Measurements from ENCODE around the gene CUEDC1.

CUEDC1 gene

DNA sequence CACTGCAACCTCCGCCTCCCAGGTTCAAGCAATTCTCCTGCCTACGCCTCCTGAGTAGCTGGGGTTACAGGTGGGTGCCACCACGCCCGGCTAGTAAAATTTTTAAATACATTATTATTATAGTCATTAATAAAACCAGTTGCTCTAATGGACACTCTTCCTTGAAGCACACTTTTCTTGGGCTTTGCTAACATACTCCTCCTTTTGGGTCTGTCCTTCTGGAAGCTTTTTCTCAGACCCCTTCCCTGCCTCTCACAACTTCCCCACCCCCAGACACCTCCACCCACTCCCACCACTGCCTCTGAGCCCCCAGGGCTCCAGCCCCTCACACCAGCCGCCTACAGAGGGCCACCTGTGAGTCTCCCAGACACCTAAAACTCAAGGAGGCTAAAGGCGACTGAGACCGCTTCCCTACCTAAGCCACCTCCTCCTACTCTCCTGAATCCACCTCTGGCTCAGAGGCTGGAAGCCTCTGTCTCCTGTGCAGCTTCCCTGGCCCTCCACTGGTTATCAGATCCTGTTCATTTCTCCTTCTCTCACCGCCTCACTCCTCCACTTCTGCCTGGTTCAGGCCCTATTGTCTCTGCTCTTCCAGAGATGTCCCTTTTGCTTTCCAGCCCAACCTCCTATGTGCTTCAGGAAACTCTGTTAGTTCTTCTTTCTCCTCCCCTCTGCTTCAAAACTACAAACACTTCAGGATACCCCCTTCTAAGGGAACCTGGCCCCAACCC, 2.1 kb upstream of the CUEDC1 start:
- no peak for DNase-seq

GRCh38 chr17:57956291-57957119, 1.3 kb upstream of the CUEDC1 start:
- DNase-seq, result no peak

DNA sequence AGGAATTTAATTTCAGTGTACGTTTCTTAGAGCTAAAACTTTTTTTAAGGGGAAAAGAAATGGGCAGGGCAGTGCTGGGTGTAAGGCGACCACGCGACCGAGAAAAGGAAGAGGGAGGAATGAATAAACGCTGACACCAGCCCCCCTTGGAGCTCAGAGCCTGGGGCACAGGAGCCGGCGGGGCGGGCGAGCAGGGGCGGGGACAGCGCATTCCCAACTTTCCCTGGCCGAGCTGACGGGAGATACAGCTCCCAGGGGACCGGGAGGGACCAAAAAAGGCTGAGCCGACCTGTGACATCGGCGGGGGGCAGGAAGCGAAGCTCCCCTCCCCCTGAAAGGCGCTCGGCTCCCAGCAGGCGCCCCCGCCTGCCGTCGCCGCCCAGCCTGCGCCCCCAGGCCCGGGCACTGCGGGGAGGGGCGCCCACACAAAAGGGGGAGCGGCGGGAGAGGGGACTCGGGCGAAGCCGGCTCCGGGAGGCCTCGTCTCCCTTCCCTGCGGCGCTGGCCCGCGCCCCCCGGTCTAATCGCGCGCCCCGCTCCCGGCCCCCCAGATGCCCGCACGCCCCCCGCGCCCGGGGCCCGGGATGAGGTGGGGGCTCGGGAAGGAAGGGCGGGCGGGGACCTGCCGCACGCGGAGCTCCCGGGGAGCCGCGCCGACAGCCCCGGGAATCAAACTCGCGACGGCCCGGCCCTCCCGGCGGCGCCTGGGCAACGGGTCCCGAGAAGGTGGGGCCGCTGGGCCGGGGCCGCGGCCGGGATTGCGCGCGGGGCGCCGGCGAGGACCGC, 622 bp downstream of the CUEDC1 start:
- DNase-seq, result peak; percentile 22

- DNase-seq, result no peak
Measured at GRCh38 chr17:57953705-57954396, 1.4 kb downstream of the CUEDC1 start.

GRCh38 chr17:57953219-57953618, 2.0 kb downstream of the CUEDC1 start:
- DNase-seq, result no peak

- DNase-seq, result no peak
Measured at GRCh38 chr17:57949649-57950048, 5.6 kb downstream of the CUEDC1 start.

DNA sequence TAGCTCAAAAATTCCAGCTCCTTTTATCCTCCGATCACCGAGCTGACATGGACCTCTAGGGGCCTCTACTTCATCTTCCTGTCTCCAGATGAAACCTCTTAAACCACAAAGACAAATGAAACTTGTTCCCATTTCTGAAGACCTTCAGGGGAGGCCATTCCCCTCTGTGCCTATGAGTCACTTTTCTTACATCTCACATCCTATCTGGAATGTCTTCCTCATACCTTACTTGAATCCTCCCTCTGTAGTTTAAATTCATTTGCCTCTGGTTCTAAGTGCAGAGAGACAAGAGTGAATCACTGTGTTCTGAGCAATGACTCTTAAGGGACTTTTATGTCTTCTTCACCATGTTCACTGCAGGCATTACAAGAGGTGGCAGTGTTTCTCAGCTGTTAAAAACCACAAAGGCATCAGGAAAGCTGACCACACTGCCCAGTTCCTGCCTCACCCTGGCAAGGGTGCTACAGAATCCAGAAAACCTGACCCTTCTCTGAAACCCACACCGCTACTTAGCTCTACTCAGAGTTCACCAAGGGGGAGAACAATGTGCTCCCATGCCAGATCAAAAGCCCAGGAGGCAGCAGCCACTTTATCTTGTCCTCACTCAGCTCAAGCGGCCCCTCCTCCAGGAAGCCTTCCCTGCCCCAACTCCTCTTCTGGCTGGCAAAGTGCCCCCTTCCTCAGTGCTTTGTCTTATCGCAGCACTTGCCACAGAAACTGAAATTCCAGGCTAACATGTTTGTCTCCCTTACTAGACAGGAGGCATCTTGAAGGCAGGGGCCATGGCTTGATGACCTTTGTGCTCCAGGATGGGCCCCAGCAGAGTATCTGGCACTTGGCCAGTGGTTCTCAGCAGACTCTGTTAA, 6.4 kb downstream of the CUEDC1 start:
- DNase-seq, result no peak

DNA sequence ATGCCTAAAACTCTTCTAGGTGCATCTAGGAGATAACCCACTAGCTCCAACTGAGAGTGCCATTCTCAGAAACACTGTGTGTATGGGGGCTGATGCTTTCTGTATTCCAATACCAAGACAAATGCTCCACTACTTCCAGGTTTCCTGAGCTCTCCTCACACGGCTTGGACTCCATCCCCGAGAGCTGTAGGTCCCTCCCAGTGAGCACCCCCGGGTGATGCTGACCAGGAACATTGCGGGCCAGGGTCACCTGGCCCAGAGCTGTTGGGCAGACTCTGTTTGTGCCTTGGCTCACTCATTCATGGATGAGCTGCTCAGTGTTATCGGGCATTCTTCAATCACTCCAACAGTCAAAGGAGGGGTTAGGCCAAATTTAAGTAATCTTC, 7.0 kb downstream of the CUEDC1 start:
- DNase-seq, result no peak

DNA sequence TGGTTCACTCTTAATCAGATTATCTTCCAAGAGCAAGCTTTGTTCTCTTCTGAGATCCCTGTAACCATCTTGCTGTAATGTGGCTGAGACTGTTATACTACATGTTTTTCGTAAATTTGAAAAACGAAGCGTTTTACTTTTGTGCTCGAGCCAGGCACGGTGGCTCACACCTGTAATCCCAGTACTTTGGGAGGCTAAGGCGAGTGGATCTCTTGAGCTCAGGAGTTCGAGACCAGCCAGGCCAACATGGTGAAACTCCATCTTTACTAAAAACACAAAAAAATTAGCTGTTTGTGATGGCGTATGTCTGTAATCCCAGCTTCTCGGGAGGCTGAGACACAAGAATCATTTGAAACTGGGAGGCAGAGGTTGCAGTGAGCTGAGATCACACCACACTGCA, 7.8 kb downstream of the CUEDC1 start:
- DNase-seq, result no peak

DNA sequence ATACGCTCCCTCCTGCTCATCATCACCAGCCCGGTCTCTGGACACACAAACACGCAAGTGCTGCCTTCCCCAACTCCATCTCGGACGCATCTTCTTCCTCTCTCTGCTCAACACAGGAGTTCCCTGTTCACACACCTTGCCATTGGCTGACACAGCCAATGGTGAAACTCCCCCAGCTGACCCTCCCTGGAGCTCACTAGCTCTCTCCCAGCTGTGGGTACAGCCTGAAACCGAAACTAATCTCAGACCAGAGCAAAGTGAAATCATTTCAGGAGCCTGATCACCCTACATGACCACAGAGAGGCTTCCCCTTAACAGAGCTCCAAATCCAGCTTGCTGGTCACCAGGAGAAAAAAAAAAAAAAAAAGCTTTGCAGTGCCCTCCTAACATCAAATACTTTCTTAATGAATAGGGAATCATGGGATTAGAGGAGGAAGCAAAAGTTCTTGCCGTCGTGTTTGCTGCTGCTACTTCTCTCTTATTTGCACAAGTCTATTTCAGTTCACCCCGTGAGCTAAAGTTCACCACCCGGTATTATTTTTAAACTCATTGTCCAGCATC, 8.3 kb downstream of the CUEDC1 start:
- no peak for DNase-seq

DNA sequence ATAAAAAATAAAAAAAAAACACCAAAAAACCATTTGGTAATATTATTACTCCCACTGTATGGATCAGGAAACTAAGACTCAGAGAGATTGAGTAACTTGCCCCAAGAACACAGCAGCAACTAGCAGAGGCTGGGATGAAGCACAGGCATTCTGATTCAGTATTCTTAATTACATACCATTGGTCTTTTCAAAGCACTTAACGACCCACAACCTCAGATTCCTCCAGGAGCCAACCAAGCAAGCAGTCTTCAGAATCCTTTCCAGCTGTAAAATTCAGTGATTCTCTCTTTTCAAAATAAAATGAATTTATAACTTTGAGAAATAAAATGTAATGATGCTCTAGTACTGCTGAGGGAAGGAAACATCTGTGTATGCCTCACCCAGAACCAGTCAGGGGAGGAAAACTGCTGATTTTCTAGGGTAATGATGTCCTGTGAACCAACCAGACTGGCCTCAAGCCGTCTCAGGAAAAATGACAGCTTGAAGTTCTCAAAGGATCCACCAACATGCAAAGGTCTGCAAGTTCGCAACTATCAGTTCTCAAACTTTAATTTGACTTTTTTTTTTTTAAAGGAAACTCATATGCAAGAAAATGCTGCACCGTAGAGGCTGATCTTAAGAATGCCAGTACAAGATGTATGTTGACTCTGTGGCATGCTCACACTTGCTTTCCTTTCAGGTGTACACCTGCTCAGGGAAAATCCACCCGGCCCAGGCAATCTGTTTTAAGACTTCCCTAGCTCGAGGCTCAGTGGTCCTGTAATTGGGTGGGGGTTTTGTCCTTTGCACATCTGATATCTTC, 9.0 kb downstream of the CUEDC1 start:
- no peak for DNase-seq

- DNase-seq, result no peak
Measured at GRCh38 chr17:57944908-57945307, 10.3 kb downstream of the CUEDC1 start.

- no peak for DNase-seq
Measured at GRCh38 chr17:57943645-57944044, 11.6 kb downstream of the CUEDC1 start.

DNA sequence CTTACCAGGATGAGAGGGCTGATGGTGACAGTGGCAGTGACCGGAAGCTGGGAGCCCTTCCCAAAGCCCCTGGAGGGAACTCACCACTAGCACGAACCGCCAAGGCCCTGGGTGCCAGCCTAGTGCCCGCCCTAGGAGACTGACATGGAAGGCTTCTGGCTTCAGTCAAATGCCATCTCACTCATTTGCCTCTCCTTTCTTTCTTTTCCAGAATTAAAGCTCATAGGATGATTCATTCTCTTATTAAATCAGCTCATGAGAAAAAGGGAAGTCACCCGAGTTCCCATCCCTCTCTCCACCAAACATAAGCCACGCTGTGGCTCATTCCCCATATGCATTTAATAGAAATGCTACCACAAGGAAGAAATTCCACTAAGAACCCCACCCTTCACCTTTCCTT, 12.1 kb downstream of the CUEDC1 start:
- no peak for DNase-seq

DNA sequence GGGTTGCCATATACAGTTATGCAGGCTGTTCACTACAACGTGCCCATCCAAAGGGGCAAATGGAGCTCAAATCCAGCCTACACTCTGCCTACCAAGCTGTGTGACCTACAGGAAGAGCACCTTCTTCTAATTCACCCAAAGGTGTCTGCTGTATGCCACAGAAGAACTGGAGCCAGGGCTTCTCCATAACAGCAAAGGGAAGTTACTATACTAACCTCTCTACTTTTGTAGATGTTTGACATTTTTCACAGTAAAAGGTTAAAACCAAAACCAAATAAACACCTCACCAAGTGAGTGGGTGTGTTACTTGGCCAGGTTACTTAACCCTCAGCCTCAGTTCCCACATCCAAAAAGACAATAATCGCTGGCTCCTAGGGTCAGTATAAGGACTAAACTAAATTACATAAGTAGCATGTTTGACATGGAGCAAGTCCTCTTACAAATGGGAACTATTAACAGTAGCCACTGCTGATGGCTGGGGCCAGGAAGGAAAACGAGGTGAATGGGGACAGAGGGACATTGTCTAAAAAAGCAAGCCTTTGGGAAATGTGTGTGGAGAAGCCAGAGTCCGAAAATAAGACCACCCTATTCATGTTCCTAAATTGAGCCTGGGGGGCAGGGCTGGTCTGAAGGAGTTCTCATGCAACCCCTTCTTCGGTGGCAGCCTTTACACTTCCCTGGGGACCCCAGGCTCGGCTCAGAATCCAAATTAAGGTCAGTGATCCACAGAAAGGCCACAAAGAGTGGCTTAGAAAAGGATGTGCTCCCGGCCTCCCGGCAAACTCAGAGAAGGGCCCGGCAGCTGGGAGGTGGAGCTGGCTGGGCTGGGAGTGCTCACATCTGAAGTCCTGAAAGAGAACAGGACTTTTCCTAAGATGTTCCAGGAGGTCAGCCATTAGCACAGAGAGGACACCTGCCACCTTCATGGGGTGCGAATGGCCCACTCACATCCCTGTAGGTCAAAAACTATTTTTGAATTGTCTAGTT, 13.5 kb downstream of the CUEDC1 start:
- DNase-seq, result no peak

- peak; percentile 48 for DNase-seq
Measured at GRCh38 chr17:57940653-57941329, 14.4 kb downstream of the CUEDC1 start.

DNA sequence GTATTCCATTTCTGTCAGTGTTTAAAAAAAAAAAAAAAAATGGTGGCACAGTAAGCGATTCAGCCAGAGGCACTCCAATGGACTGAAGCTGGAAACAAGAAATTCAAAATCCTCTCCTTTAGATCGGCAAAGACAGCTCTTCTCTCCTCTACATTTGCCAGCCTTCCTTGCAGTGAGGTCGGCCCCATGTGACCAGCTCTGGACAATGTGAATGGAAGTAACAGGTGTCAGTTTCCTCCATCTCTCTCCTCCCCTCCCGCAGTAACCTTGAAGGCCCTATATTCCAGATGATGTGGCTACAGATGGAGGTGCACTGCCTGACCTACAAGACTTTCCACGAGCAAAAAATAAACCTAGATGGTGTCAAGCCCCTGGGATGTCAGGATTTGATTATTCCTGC, 15.0 kb downstream of the CUEDC1 start:
- DNase-seq, result no peak

DNA sequence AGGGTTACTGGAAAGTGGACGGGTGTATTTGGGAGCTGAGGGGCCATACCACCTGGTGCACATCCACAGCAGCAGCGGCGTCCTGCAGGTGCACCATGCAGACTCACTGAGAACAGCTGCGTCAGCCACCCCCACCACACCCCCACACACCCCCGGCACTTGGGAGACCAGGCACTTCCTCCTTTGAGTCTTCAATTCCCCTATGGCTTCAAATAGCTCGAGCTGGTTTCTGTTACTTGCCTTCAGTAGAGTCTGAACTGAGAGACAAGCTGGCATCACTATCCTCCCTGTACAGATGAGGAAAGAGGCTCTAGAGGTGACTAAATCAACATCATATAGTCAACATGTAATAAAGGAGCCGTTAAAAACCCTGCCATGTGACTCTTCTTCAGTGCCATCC, 15.4 kb downstream of the CUEDC1 start:
- DNase-seq, result no peak

- no peak for DNase-seq
Measured at GRCh38 chr17:57938061-57938502, 17.1 kb downstream of the CUEDC1 start.
